ENCODE data around the gene BMS1.
"Not testable (repeated sequence)": the region's sequence is repeated elsewhere in the genome, so short reads cannot be mapped to it uniquely, and the experiment has no call there.

BMS1 gene

GRCh38 chr10:42865716-42866114 lies 83.1 kb downstream of the BMS1 start:
- no peak for DNase-seq
- ATAC-seq = no peak

GRCh38 chr10:42866115-42866995 lies 83.8 kb downstream of the BMS1 start:
- ATAC-seq = peak; percentile 79
- DNase-seq = peak; percentile 59

DNA sequence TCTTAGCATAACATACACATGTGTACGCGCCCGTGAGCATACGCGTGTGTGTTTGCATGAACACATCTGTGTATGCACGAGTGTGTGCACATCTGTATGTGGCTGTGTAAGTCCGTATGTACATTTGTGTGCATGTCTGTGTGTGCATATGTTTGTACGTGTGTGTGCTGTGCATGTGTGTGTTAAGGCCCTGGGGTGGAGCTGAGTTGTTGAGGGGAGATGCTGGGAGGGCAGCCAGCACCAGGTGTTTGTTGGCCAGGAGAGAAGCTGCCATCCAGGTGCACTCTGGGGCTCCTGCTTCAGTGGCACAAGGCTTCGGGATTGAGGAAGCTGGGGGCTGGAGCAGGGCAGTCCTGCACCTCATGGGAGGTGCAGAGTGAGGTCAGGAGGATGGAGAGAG lies 85.0 kb downstream of the BMS1 start:
- ATAC-seq = no peak
- no peak for DNase-seq

GRCh38 chr10:42868530-42868929 lies 85.9 kb downstream of the BMS1 start:
- ATAC-seq = no peak
- no peak for DNase-seq

- no peak for DNase-seq
- ATAC-seq = no peak
Observed at GRCh38 chr10:42869977-42870350, 87.4 kb downstream of the BMS1 start.

DNA sequence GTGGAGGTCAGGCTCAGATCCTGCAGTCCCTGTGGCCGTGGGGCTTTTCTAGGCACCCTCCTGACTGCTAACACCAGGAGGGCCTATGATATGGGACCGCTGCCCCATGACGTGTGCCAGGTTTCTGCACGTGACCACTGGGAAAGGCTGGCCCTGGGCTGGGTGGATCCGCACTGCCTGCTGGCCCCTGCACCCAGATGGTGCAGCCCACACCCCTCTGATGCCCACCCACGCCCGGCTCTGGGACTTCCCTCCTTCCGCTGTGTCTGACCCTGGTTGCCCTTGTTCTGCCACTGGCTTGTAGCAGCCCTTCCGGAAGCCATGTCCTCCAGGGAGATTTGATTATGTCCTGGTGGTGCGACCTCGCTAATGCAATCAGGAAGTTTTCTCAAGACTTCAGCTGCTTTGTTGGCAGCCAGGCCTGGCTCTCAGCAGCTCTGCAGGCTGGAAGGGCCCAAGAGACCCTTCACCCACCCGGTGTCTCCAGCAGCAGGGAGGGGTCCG lies 88.6 kb downstream of the BMS1 start:
- not testable (repeated sequence) for DNase-seq, ATAC-seq

DNA sequence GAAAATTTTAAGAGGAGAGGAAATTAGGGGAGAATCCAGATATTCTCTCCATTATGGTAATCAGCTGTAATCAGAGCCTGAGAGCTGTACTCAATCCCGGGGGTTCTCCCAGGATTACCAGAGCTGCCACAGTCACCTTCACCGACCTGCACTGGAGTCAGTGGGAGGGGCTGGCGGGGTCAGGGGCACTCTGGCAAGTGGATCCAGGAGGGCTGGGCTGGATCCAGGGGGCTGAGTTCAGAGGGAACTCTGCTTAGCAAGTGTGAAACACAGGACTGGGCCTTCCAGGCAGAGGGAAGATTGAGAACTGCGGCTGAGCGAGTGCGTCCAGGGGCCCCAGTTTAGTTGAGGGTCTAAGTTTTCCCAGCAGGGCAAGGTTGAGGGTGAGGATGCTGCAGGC lies 89.2 kb downstream of the BMS1 start:
- no peak for ATAC-seq
- no peak for DNase-seq

- no peak for ATAC-seq
Observed at GRCh38 chr10:42872865-42873435, 90.4 kb downstream of the BMS1 start.

DNA sequence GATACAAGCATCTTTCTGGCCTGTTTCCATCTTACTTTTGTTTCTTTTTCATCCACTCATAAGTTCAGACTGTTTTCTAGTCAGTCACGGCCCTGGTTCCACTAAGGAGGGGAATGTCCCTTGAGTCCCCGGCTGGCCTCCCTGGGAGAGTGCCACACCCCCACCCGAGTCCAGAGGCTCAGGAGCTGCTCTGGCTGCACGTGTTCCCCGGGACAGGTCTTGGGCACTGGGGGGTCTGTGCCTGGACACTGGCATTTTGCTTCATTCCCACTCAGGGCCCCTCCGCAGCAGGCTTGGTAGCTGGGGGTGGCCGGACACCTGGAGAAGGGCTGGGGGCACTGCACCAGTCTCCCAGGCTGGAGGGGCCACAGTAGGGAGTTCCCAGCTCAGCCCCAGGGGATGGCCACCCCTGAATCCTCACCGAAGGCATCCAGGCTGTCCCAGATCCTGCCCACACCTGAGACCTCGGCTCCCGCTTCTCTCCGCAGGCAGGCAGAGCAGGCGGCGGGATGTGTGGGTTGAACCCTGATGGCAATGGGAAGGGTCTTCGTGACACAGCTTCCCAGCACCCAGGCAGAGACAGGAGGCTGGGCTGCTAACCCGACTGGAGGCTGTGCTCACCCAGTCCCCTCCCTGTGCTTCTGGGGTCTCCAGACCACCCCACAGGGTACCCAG lies 92.3 kb downstream of the BMS1 start:
- no peak for DNase-seq
- ATAC-seq = no peak

More at GRCh38 chr10:42872865-42873435, 90.4 kb downstream of the BMS1 start:
- no peak for DNase-seq

- DNase-seq = no peak
- no peak for ATAC-seq
Observed at GRCh38 chr10:42875388-42875755, 92.8 kb downstream of the BMS1 start.

DNA sequence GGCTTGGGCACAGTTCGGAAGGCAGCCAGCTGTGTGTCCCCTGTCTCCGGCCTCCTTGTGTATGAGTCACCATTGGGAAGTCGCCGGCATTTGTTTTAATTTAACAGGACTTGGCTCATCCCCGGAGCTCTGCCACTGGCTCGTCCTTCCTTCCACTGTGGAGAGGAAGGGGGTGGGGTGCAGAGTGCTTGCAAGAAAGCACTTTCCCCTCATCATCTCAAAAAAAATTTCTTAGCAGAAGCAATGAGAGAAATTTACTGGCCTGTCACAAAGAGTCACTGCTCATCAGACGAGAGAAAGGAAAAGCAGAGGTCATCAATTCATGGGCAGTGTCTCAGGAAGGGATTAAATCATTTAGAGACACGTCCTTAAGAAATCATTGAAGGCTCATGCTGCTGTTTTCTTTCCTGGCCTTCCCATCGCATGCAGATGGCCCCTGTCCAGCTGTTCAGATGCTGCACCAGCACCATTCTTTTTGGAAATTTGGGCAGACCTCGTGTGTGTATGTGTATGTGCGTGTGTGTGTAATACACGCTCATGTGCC lies 93.3 kb downstream of the BMS1 start:
- ATAC-seq (no peak), DNase-seq (no peak)

DNA sequence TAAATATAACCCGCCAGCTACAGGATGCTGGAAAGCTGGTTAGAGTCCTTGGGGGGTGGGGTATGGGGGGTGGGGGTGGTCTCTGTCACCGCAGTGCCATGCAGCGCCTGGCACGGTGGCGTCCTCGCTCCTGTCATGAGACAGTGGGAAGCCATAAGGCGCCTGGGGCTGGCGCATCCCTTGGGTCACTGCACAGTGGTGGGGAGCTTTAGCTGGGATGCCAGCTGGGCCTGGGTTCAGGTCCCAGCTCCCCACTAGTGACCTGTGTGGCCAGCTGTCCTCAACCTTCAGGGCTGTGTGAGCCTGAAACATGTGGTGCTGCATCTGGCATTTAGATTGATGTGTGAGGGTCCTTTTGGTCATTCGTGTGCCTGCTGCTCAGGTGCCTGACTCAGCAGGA lies 93.9 kb downstream of the BMS1 start:
- DNase-seq = no peak
- ATAC-seq = no peak

DNA sequence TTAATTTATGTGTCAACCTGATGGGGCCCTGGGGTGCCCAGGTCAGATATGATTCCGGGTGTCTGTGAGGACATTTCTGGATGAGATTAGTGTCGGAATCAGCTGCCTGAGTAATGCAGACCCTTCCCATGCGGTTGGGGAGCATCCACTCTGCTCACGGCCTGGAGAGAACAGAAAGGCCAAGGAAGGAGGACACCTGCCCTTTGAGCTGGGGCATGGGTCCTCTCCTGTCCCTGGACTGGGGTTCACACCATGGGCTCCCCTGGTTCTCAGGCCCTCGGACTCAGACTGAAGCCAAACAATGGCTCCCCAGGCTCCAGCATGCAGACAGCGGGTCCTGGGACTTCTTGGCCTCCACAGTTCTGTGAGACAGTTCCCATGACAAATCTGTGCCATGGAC lies 94.3 kb downstream of the BMS1 start:
- ATAC-seq (no peak), DNase-seq (no peak)

DNA sequence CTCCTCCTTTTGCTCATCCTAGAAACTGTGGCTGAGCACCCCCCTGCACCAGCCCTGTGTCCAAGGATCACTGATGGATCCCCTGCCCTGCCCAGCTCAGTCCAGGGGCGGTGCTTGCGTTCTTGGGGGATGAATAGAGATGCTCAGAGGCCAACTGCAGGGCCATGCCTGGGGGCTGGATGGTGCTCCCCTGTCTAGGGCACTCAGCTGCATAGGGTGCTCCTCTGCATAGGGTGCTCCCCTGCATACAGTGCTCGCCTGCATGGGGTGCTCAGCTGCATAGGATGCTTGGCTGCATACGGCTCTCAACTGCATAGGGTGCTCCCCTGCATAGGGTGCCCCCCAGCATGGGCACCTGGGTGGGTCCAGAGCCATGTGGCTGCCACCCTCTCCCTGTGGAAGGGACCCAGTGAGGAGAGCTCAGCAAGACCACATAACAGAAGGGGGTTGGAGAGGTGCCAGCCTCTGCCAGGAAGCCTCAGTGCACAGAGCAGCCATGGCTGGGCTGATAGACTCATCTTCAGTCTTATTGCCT lies 95.0 kb downstream of the BMS1 start:
- DNase-seq (no peak), ATAC-seq (no peak)

DNA sequence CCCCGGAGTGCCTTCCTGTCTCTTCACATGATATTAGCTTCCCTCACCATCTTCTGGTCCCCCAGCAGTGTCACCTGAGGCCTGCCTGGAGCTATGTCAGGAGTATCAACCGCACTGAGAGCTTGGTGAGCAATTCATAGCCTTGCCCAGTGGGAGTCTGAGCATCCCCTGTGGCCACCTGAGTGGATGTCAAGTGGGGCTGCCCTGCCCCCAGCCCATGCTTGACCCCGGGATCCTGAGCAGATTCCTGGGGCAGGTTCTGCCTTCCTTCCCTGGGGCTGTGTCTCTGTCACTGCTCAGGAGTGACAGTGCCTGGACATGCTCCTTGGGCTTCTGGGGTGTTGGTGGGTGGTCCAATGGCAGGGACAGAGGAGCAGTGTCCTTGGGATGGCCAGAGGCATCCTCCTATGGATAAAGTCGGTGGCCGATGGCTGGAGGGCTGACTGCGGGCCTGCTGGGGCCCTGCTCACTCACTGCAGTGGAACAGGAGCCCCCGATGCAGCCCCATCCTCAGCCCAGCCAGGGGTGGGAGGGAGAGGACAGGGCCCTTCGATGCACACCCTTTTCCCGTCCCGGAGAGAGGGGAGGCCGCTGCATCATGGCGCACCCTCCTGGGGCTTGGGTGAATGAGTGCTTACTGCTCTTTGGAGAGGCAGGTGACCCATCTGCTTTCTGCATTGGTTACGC lies 95.7 kb downstream of the BMS1 start:
- DNase-seq = no peak

DNA sequence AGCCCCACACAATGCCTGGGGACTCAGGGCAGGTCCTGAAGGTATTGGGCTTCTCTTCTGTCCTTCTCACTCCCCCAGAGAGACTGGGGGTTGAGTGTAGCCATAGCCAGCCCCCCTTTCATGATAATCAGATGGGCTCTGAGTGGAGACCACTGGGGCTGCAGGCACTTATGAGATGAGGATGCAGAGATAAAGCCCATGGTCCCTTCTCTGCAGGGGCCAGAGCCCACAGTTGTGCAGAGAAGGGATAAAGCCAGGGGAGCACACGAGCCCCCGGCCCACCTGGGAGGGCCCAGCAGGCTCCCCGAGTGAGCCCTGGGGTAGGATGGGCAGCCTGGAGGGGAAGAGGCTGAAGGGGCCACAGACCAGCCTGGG lies 96.2 kb downstream of the BMS1 start:
- ATAC-seq = no peak

More for the DNA sequence above, 95.7 kb downstream of the BMS1 start:
- ATAC-seq = no peak

DNA sequence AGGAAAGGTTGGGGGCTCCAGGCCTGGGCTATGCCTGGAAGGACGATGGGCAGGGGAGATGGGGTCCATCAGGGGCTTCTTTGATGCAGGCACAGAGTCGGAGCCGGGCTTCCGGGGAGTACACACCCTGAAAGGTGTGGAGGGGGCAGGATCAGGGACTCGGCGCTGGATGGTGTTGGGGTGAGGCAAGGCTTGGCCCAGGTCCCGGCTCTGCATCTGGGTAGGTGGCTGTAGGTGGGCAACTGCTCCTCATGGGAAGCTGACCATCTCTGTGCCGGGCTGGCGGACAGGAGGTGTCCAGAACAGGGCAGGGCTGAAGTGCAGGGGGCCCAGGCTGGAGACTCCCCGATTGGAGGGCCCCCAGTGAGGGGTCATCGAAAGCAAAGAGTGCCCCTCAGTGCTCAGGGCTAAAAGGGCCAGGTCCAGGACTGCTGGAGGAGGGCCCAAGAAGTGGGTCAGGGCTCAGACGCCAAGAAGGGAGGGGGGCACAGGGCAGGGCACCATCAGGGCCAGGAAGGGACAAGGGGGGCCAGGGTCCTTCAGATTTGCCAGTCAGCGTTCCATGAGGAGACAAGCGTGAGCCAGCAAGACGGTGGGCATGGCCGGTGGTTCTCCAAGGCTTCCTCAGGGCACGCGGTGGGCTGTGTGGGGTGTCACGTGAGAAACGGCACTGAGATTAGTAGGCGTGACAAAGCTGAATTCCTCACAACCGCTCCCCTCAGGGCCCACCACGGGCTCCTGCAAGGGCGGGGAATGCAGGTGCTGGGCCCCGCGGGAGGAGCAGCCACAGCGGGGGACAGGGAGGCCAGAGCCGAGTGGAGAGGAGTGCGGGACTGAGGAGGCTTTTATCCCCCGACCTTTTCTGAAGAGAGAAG lies 97.0 kb downstream of the BMS1 start:
- DNase-seq = no peak
- no peak for ATAC-seq

More for the DNA sequence above, 96.2 kb downstream of the BMS1 start:
- no peak for DNase-seq

- no peak for DNase-seq
- ATAC-seq = no peak
Observed at GRCh38 chr10:42880255-42880620, 97.6 kb downstream of the BMS1 start.

- DNase-seq = no peak
- ATAC-seq = no peak
Observed at GRCh38 chr10:42882597-42882996, 100.0 kb downstream of the BMS1 start.
